Lower leg skin (tissue), 3 donors: Measurements from ENCODE around the gene LRRC47.

Source experiments
- CTCF ChIP-seq, 3 donors: fragments of 450-650 bp; IDR thresholded peaks; one replicate each; pipeline ENCODE4 v1.5.1; 2016; ENCODE audit warnings: antibody characterized with exemption in 3 of 3, mild to moderate bottlenecking in 3 of 3, moderate library complexity in 2 of 3
- POLR2A ChIP-seq, 2 donors: fragments of 450-650 bp; IDR thresholded peaks; one replicate each; pipeline ENCODE4 v1.6.1; 2016 to 2017; ENCODE audit warnings: antibody characterized with exemption in 2 of 2, mild to moderate bottlenecking in 1 of 2, moderate library complexity in 1 of 2

GRCh38 chr1:3814065-3814464, 17.8 kb upstream of the LRRC47 start:
- TF ChIP-seq CTCF (IDR thresholded peaks at IDR 0.05) (no peak), POLR2A (IDR thresholded peaks at IDR 0.05) (no peak)
